Measurements from ENCODE around the gene PIGB.
"Not testable (repeated sequence)": the region's sequence is repeated elsewhere in the genome, so short reads cannot be mapped to it uniquely, and the experiment has no call there.

Gene PIGB

DNA sequence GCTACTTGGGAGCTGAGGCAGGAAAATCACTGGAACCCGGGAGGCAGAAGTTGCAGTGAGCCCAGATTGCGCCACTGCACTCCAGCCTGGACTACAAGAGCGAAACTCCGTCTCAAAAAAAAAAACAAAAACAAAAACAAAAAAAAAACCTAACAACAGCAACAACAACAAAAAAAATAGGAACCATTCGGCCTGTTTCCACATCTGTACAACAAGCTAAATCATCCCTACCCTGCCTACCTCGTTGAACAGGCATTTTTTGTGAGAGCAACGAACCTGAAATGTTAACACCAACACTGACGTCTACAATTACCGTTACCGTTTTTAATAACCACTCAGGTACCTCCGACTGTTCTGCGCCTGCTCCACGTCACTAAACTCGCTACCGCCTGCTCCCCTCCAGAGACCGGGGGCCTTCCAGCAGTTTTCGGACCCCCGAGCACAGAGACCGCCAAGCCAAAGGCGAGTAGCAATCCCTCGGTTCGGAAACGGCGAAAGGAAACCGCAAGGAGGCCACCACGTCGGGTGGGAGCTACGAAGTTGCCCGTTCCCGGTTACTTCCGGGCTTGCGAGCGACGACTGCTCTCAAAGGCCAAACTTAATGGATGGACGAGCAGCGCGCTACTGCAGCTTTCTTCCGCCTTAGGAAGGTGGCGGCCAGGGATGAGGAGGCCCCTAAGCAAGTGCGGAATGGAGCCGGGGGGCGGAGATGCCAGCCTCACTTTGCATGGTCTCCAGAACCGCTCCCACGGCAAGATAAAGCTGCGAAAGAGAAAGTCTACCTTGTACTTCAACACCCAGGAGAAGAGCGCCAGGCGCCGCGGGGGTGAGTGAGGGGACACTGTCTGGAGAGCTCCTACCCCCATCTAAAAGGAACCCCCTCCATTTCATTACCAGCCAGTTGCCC, at the start of gene PIGB, which contains the start of gene PIGBOS1:
Gene PIGB (plus strand): TSS at position 635 of the 907 bp plus-strand sequence. CDS start 29 bp downstream, at position 664.
Gene PIGBOS1 (minus strand): TSS at position 536 of the 907 bp plus-strand sequence. CDS start 1,331 bp downstream, outside the sequence.
- Histone ChIP-seq H3K4me3 (ENCODE audit: low read depth in 1 of 2, low read length in 2 of 2) (peak within 1 kb of the TSS; percentile 77 to 97), H3K9me3 (ENCODE audit: low read length) (no peaks in the 10 kb centered on the region), H3K4me1 (ENCODE audit: insufficient read depth, low read length) (peaks cover 12% of the 10 kb centered on the region), H3K36me3 (ENCODE audit: insufficient read depth, low read length) (no peaks in the 10 kb centered on the region), H3K27me3 (ENCODE audit: control insufficient read depth in 1 of 2, insufficient read depth in 2 of 2, low read length in 2 of 2) (no peaks in the 10 kb centered on the region), H3K9ac (ENCODE audit: low read length) (peak within 1 kb of the TSS; percentile 98), H3K27ac (ENCODE audit: low read depth, low read length) (peak within 1 kb of the TSS; percentile 55)

DNA sequence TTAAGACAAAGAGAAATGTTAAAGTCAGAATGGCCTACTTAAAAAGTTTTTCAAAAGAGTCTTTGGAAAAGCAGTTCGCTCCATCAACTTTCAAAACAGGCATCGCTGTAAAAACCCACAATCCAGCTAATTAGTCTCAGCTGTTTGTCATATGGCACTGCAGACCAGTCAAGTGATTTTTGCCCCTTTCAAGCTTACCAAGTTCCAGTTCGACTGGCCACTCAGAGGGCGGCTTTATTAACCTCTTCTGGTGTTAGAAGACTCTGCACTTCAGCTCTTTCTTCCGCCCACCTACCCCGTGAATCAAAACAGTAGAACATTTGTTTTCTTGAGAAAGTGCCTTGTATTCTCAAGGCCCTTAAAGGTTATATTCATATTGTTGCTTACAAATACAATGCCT, 48.7 kb upstream of the PIGB start:
- H3K9ac ChIP-seq (ENCODE audit: low read length), result no peak overlapping the region
- no peaks in the 10 kb centered on the region for H3K9me3 ChIP-seq (ENCODE audit: low read length)
- H3K36me3 ChIP-seq (ENCODE audit: insufficient read depth, low read length), result no peaks in the 10 kb centered on the region
- H3K4me1 ChIP-seq (ENCODE audit: insufficient read depth, low read length), result peaks cover 3% of the 10 kb centered on the region
- H3K4me3 ChIP-seq (ENCODE audit: low read depth in 1 of 2, low read length in 2 of 2), result no peak overlapping the region
- no peaks in the 10 kb centered on the region for H3K27me3 ChIP-seq (ENCODE audit: control insufficient read depth in 1 of 2, insufficient read depth in 2 of 2, low read length in 2 of 2)
- H3K27ac ChIP-seq (ENCODE audit: low read depth, low read length), result no peak overlapping the region

DNA sequence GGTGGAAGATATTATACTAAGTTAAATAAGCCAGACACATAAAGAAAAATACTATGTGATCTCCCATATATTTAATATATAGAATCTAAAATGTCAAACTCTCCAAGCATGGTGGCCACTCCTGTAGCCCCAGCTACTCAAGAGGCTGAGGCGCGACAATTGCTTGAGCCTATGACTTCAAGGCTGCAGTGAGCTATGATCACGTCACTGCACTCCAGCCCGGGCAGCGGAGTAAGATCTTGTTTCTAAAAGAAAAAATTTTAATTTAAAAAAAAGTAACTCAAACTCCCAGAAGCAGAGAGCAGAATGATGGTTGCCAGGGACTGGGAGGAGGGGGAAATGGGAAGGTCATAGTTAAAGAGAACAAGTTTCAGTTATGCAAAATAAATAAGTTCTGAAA, 42.7 kb upstream of the PIGB start:
- Histone ChIP-seq H3K36me3 (ENCODE audit: insufficient read depth, low read length) (no peaks in the 10 kb centered on the region), H3K4me1 (ENCODE audit: insufficient read depth, low read length) (no peaks in the 10 kb centered on the region), H3K4me3 (ENCODE audit: low read depth in 1 of 2, low read length in 2 of 2) (no peak overlapping the region), H3K9me3 (ENCODE audit: low read length) (no peaks in the 10 kb centered on the region), H3K27ac (ENCODE audit: low read depth, low read length) (no peak overlapping the region), H3K27me3 (ENCODE audit: control insufficient read depth in 1 of 2, insufficient read depth in 2 of 2, low read length in 2 of 2) (no peaks in the 10 kb centered on the region), H3K9ac (ENCODE audit: low read length) (no peak overlapping the region)

DNA sequence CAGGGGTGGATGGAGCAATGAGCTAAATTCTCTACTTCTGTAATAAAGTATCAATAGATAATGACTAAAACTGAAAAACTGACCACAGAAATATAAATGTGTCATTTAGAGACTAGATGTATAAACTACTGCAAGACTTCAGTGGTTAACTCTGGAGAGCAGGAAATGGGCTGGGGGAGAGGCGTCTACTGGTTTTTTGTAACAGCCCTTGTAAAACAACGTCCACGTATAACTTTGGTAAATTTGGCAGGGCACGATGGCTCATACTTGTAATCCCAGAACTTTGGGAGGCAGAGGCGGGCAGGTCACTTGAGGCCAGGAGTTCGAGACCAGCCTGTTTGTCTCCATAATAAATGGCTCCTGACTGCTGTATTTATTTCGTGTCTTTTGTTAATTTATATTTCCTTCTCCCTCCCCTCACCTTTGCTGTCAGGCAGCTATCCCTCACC, 41.9 kb upstream of the PIGB start:
- H3K9ac ChIP-seq (ENCODE audit: low read length), result no peak overlapping the region
- H3K36me3 ChIP-seq (ENCODE audit: insufficient read depth, low read length), result no peaks in the 10 kb centered on the region
- H3K4me1 ChIP-seq (ENCODE audit: insufficient read depth, low read length), result peaks cover 2% of the 10 kb centered on the region
- no peaks in the 10 kb centered on the region for H3K27me3 ChIP-seq (ENCODE audit: control insufficient read depth in 1 of 2, insufficient read depth in 2 of 2, low read length in 2 of 2)
- H3K27ac ChIP-seq (ENCODE audit: low read depth, low read length), result no peak overlapping the region
- no peak overlapping the region for H3K4me3 ChIP-seq (ENCODE audit: low read depth in 1 of 2, low read length in 2 of 2)
- H3K9me3 ChIP-seq (ENCODE audit: low read length), result no peaks in the 10 kb centered on the region

DNA sequence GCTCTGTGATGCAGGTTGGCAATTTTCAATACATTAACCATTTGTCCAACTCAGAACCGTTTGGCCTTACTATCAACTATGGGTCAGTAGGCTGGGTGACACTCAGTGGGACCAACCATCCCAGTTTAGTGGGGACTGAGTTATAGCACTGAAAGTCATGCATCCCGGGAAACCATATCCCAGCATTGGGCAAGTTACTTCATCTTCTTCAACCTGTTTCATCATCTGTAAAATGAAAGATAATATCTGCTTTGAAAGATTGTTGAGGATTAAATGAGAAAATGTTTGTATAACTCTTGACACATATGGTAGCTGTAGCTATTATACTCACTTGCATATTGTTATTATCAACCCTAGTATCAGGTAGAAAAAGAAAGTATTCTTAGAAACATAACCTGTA, 41.3 kb upstream of the PIGB start:
- Histone ChIP-seq H3K27ac (ENCODE audit: low read depth, low read length) (no peak overlapping the region), H3K4me3 (ENCODE audit: low read depth in 1 of 2, low read length in 2 of 2) (no peak overlapping the region), H3K9ac (ENCODE audit: low read length) (no peak overlapping the region), H3K9me3 (ENCODE audit: low read length) (no peaks in the 10 kb centered on the region), H3K4me1 (ENCODE audit: insufficient read depth, low read length) (peaks cover 8% of the 10 kb centered on the region), H3K36me3 (ENCODE audit: insufficient read depth, low read length) (no peaks in the 10 kb centered on the region), H3K27me3 (ENCODE audit: control insufficient read depth in 1 of 2, insufficient read depth in 2 of 2, low read length in 2 of 2) (no peaks in the 10 kb centered on the region)

DNA sequence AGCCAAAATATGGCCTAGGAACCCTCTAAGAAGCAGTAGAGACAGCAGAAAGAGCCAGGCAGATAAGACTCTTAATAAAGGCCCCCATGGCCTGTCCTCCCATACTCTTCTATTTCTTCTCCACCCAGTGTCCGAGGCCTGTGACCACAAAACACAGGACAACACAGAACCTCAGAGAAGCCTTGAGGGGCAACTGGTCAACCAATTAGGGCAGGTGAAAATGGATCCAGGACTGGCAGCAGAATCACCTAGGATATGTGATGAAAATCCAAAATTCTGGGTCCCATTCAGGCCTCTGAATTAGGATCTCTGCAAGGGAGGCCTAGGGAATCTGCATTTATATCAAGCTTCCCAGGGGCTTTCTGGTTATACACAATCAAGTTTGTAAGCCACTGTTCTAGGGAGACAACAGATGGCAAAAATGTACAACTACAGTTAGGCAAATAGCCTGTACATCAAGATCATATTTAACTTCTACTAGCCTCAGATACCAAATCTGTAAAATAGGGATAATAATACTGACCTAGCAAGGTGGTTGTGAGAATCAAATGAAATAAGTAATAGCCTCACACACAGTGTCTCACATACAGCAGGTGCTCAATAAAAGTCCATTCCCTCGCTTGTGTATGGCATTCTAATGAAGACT, 39.8 kb upstream of the PIGB start:
- Histone ChIP-seq H3K4me1 (ENCODE audit: insufficient read depth, low read length) (peaks cover 8% of the 10 kb centered on the region), H3K9me3 (ENCODE audit: low read length) (no peaks in the 10 kb centered on the region), H3K27me3 (ENCODE audit: control insufficient read depth in 1 of 2, insufficient read depth in 2 of 2, low read length in 2 of 2) (no peaks in the 10 kb centered on the region), H3K4me3 (ENCODE audit: low read depth in 1 of 2, low read length in 2 of 2) (no peak overlapping the region), H3K27ac (ENCODE audit: low read depth, low read length) (no peak overlapping the region), H3K36me3 (ENCODE audit: insufficient read depth, low read length) (no peaks in the 10 kb centered on the region), H3K9ac (ENCODE audit: low read length) (no peak overlapping the region)

DNA sequence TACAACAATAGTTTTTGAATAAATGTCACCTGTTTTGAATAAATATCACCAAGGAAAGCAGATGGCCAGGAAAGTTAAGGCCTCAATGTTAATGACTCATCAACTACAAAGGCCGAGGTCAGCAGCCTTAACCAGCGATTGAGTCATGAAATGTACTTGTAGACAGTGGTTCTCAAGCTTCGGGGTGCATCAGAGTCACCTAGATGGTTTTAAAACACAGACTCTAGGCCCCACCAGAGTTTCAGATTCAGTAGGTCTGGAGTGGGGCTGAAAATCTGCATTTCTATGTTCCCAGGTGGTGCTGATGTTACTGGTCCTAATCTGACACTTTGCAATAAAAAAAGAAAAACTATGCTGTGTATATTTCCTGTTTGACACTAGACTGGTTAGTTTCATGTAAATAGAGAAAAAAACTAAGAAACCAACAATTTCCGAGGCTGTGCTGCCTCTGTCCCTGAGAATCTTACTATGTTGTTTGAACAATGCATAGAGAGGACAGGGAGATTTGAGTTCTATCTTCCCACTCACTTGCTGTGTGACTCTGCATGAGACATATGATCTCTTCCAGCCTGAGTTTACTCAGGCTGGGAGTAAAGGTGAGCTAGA, 39.2 kb upstream of the PIGB start:
- Histone ChIP-seq H3K9me3 (ENCODE audit: low read length) (no peaks in the 10 kb centered on the region), H3K27me3 (ENCODE audit: control insufficient read depth in 1 of 2, insufficient read depth in 2 of 2, low read length in 2 of 2) (no peaks in the 10 kb centered on the region), H3K4me1 (ENCODE audit: insufficient read depth, low read length) (peaks cover 8% of the 10 kb centered on the region), H3K9ac (ENCODE audit: low read length) (no peak overlapping the region), H3K36me3 (ENCODE audit: insufficient read depth, low read length) (no peaks in the 10 kb centered on the region), H3K4me3 (ENCODE audit: low read depth in 1 of 2, low read length in 2 of 2) (no peak overlapping the region), H3K27ac (ENCODE audit: low read depth, low read length) (no peak overlapping the region)

DNA sequence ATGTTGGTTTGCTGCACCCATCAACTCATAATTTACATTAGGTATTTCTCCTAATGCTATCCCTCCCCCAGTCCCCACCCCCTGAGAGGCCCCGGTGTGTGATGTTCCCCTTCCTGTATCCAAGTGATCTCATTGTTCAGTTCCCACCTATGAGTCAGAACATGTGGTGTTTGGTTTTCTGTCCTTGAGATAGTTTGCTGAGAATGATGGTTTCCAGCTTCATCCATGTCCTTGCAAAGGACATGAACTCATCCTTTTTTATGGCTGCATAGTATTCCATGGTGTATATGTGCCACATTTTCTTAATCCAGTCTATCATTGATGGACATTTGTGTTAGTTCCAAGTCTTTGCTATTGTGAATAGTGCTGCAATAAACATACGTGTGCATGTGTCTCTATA, 38.4 kb upstream of the PIGB start:
- not testable (repeated sequence) for H3K4me1 ChIP-seq (ENCODE audit: insufficient read depth, low read length); H3K27ac ChIP-seq (ENCODE audit: low read depth, low read length); H3K27me3 ChIP-seq (ENCODE audit: control insufficient read depth in 1 of 2, insufficient read depth in 2 of 2, low read length in 2 of 2); H3K9me3 ChIP-seq (ENCODE audit: low read length); H3K9ac ChIP-seq (ENCODE audit: low read length); H3K36me3 ChIP-seq (ENCODE audit: insufficient read depth, low read length); H3K4me3 ChIP-seq (ENCODE audit: low read depth in 1 of 2, low read length in 2 of 2)

DNA sequence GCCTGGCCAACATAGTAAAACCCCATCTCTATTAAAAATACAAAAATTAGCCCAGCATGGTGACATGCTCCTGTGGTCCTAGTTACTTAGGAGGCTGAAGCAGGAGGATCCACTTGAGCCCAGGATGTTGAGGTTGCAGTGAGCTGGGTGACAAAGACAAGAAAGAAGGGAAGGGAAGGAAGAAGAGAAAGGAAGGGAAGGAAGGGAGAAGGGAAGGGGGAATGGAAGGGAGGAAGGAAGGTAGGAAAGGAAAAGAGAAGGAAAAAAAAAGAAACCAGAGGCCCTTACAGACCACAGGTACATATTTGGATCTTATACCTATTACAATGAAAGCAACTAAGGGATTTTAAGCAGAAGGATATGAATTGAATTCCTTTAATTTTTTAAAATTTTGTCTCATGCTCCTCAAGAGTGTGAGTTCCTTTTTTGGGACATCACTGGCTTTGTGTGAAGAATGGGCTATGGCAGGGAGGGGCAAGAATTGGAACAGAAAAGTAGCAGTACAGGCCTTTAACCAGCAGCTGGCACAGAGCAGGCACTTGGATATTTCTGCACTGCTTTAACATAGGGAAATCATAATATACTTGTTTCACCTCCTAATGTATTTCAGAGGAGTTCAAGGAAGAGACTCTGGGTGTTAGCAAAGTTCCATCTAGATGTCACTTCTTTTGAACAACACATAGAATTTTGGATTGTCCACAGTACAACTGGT, 37.3 kb upstream of the PIGB start:
- H3K4me3 ChIP-seq (ENCODE audit: low read depth in 1 of 2, low read length in 2 of 2), result no peak overlapping the region
- H3K4me1 ChIP-seq (ENCODE audit: insufficient read depth, low read length), result peaks cover 8% of the 10 kb centered on the region

DNA sequence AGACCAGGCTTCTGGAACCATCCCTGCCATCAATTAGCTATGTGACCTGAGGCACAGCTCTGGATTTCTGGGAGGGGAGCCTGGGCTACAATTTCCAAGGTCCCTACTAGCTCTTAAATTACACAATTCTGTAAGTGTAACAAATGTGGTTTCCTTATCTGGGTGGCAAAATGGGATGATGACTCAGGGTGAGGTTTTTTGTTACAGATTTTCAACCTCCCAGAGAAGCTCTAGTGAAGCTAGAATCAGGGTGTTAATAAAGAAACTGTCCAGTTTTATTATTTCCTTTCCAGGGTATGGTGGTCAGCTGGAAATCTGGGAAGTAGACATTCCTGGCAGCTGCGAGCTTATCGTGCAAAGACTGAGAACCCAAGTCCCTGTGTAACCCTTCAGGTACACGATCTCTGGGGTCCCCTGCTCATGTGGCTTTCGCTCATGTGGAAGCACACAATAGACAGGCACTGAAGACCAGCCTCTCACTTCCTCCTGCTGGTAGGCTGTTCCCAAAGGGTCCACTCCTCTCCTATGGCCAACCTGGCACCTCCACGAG, 36.7 kb upstream of the PIGB start:
- no peak overlapping the region for H3K4me3 ChIP-seq (ENCODE audit: low read depth in 1 of 2, low read length in 2 of 2)
- H3K27ac ChIP-seq (ENCODE audit: low read depth, low read length), result no peak overlapping the region
- H3K36me3 ChIP-seq (ENCODE audit: insufficient read depth, low read length), result no peaks in the 10 kb centered on the region
- H3K4me1 ChIP-seq (ENCODE audit: insufficient read depth, low read length), result peaks cover 8% of the 10 kb centered on the region
- H3K27me3 ChIP-seq (ENCODE audit: control insufficient read depth in 1 of 2, insufficient read depth in 2 of 2, low read length in 2 of 2), result no peaks in the 10 kb centered on the region
- H3K9ac ChIP-seq (ENCODE audit: low read length), result no peak overlapping the region
- no peaks in the 10 kb centered on the region for H3K9me3 ChIP-seq (ENCODE audit: low read length)

More for the DNA sequence above, 37.3 kb upstream of the PIGB start:
- H3K36me3 ChIP-seq (ENCODE audit: insufficient read depth, low read length), result no peaks in the 10 kb centered on the region
- no peak overlapping the region for H3K9ac ChIP-seq (ENCODE audit: low read length)
- no peaks in the 10 kb centered on the region for H3K27me3 ChIP-seq (ENCODE audit: control insufficient read depth in 1 of 2, insufficient read depth in 2 of 2, low read length in 2 of 2)
- no peaks in the 10 kb centered on the region for H3K9me3 ChIP-seq (ENCODE audit: low read length)
- no peak overlapping the region for H3K27ac ChIP-seq (ENCODE audit: low read depth, low read length)
